Endometrial microvascular endothelial cells (primary cell): Measurements from ENCODE around the gene FRS2. TPM values are rescaled to one million over a fixed set of nuclear protein-coding genes. Genes with fewer than 3 reads are reported as not detected.

Experiments
- in situ Hi-C: cut with HindIII; loops from 2 replicates; pipeline ENCODE4 v1.10.0; 2017; ENCODE audit warnings: low sequenced_read_pairs, low pct_unique_long_range_greater_than_20kb; ENCODE audit errors: inconsistent ontology term
- total RNA-seq: library from RNA; depleted of rRNA; stranded (reverse); fragments of >200 nt; gene quantifications from one replicate; pipeline ENCODE4 v1.2.3, GENCODE V29; 2015; ENCODE audit errors: inconsistent ontology term

The FRS2 gene
- total RNA-seq, 1 donor from 2014 or later = 19.1 TPM

DNA sequence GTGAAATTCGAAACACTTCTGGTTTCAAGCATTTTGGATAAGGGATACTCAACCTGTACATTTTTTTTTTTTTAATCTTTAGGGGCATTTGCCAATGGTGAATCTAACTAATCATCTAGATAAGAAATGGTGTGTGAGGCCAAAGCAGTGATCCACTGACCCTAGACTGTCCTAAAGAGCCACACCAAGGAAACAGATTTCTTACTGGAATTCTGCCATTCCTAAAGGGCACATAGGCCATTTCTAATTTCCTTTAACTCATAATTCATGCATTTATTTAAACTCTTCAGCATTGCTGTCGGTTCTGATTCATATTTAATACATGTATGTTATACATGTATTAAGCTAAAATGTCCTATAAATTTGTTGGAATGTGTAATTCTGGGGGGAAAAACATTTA is 47.2 kb downstream of the FRS2 start:
- in situ Hi-C loops = no loop called here

DNA sequence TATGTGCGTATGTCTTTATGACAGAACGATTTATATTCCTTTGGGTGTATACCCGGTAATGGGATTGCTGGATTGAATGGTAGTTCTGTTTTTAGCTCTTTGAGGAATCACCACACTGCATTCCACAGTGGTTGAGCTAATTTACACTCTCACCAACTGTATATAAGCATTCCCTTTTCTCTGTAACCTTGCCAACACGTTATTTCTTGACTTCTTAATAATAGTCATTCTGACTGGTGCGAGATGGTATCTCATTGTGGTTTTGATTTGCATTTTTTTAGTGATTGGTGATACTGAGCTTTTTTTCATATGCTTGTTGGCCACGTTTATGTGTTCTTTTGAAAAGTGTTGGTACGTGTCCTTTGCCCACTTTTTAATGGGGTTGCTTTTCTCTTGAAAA is 49.7 kb downstream of the FRS2 start:
- in situ Hi-C loops = no loop called here

DNA sequence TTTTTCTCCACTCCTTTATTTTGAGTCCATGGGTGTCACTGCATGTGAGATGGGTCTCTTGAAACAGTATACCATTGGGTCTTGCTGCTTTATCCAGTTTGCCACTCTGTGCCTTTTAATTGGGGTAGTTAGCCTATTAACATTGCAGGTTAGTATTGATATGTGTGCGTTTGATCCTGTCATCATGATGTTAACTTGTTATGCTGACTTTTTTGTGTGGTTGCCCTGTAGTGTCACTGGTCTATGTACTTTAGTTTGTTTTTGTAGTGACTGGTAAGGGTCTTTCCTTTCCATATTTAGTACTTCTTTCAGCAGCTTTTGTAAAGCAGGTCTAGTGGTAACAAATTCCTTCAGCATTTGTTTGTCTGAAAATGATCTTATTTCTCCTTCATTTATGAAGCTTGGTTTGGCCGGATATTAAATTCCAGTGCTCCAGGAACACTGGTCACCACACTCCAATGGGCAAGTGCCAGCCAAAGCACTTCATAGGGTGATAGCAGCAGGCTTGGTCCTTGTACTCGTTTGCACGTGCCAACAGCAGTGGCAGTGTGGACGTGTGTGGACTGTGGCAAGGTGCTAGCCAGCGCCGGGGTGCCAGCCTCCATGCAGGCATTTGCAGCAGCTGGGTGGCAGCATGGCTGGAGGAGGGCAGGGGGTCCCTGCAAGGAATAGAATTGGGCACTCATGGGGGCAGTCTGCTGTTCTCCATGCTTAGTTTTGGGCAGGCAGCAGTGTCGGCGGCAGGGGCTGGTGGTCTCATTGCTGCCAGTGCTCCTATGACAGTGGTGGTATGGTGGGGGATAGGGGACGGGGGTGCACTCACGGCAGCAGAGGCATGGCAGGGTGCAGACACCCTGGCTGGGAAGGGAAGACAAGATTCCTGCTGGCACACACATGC is 53.5 kb downstream of the FRS2 start:
- in situ Hi-C loops = no loop called here

DNA sequence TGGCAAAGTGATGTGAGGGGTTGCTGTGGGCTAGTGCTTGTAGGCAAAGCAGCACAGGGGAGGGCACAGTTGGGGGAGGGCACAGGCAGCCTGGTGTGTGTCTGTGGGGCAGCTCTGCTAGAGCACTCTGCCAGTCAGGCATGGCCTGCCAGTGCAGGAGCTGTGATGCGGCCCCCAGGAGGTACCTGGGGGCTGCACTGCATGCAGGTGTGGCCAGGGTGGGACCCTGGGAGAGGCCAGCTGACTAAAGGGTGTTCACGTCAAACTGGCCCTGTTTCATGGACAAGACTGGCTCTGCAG is 54.1 kb downstream of the FRS2 start:
- in situ Hi-C loops = no loop called here

DNA sequence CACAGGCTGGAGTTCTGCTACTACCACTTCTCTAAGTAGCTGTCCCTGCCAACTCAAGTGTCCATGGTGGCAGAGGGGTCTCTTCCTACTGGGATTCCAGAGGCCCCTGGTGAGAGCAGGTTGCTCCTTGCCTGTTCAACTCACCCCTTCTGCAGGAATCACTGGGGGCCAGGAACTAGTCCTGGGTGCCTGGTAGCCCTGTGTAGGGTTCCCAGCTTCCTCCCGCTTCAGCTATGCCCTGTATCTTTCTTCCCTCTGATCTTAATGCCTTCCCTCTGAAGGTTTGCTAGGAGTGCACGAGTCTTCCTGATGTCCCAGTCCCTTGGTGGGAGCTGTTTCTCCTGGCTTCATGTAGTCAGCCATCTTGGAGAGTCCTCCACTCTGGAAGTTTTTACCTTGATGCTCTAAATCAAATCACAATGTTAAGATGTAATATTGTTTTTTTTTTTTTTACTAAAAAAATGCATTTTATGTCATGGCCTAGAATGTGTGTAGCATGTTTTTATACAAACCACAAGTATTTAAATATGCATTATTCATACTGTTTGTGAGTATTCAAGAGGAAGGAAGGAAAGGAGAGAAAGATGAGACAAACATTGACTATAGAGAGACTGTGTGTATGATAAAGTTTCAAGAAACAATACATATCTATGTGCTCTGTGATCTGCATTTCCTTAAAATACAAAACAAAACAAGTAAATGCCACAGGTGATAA is 54.7 kb downstream of the FRS2 start:
- in situ Hi-C loops = no loop called here

DNA sequence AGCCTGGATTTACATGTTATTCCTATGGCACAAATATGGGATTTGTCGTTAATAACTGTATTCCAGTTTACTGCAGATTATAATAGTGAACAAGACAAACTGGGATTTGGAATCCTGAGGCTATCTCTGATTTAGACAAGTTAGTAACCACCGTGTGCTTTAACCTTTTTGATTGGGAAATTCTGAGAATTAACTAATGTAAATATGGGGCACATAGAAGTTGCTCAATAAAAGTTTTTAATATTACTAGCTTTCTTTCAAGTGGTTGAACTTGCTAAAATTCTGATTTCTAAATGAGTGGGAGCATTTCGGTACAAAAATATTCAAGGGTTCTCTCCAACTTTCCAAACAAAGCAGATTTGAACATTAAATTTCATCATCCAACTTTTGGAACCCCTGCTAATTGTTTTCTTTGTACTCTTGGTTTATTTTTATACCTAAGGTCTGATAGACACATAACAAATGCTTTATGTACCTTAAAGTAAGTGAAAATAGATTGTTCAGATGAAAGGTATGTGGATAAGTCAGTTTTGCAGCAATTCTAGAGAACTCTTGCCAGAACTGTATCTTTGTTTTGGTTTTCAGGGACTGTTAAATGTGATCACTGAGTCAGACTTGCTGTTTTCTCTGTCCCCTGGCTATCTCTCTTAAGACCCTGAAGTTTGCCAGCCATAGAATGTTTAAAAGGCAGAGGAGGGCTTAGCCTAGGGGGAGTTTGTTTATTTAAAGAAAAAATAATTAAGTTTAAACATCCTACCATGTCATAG is 57.5 kb downstream of the FRS2 start:
- in situ Hi-C loops = no loop called here

DNA sequence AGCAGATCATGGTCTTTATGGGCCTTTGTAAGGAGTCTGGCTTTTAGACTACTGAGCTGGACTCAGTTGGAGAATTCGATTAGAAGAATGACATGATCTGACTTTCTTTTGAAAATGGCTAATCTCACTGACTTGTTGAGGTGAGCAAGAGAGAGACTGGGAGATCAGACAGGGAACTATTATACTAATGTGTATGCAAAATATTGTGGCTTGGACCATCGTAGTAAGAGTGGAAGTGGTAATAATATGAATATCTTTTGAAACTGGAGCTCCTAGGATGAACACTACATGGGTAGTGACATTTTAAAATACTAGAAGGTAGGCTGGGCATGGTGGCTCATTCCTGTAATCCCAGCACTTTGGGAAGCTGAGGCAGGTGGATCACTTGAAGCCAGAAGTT is 58.8 kb downstream of the FRS2 start:
- in situ Hi-C loops = no loop called here

DNA sequence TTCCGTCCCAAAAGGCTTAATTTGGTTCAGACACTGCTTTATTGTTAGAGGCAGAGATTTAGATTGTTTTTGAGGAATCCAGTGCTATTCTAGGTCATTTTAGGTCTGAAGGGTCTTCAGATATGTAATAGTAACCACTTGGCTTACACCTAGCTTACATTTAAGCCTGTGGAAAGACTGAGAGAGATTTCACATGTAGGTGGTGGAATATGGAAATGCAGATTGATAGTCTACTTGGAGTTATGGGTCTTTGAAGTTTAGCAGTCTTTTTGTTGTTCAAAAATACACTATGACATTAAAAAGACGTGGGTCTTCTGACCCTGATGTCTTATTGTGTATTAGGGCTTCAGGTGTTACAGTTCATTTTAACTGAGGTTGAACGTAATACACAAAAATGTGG is 63.7 kb downstream of the FRS2 start:
- in situ Hi-C loops = no loop called here

DNA sequence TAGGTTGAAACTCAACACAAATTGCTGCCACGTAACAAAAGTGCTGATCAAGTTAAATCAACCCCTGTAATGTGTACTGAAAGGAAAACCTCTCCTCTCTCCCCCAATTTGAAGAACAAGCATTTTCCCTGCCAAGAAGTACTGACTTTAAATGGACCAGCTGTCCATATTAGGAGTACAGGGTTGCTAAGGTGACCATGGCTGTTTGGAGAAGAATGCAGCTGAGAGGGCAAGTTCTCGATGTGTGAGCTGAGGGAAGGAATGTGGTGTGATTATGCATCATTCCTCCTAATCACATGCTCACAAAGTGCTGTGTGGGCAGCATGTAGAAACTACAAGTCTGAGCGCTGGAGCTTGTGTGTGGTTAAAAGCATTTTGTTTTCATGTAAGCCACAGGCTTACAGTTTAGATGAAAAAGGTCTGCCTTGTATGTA is 64.2 kb downstream of the FRS2 start:
- in situ Hi-C loops = no loop called here

DNA sequence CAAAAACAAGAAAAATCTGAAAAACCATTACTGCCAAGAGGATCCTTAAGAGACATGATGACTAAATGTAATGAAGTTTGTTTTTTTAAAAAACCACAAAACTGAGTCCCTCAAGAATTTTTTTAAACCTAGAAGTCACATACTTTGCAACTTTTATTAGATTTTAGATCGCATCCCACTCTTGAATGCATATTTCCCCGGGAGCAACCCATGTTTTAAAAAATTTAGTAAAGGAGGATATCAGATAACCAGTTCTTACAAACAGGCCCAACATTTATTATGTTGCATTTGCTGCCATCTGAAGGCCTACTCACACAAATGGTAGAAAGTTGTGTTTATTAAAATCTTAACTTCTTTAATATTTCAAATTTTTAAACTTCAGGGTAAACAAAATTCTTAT is 70.8 kb downstream of the FRS2 start:
- in situ Hi-C loops = no loop called here

DNA sequence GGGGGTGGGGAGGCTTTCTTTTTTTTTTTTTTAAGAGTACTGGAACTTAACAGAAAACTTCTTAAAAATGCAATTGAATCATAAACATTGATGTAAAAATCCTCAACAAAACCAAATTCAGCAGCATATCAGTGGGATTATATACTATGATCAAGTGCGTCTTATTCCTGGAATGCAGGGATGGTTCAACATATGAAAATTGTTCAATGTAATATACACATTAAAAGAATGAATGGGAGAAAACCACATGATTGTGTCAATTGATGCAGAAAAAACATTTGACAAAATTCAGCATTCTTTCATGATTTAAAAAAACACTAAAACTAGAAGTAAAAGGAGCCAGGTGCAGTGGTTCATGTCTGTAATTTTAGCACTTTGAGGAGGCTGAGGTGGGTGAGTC is 73.9 kb downstream of the FRS2 start:
- in situ Hi-C loops = no loop called here

DNA sequence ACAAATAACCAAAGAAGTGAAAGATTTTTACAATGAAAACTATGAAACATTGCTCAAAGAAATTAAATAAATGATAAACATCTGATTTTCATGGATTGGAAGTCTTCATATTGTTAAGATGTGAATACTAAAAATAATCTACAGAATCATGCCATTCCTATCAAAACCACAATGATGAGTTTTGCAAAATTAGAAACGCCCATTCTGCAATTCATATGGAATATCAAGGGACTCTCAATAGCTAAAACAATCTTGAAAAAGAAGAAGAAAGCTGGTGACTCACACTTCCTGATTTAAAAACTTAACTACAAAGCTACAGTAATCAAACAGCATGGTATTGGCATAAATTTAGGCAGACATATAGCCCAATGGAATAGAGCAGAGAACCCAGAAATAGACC is 74.9 kb downstream of the FRS2 start:
- in situ Hi-C loops = no loop called here

DNA sequence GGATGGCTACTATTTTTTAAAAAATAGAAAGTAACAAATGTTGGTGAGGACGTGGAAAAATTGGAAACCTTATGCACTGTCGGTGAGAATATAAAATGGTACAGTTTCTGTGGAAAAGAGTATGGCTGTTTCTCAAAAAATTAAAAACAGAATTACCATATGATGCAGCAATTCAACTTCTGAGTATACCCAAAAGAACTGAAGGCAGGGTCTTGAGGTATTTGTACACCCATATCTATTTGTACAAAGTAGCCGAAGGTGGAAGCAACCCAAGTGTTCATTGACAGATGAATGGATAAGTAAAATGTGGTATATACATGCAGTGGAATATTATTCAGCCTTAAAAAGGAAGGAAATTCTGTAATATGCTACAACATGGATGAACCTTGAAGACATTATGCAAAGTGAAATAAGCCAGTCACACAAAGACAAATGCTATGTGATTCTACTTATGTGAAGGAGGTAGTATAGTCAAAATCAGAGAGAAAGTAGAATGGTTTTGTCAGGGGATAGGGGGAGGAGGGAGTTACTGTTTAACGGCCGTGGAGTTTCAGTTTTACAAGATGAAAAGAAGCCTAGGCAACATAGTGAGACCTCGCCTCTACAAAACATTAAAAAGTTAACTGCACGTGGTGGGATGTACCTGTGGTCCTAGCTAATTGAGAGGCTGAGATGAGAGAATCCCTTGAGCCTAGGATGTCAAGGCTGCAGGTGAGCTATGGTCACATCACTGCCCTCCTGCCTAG is 76.7 kb downstream of the FRS2 start:
- in situ Hi-C loops = no loop called here

DNA sequence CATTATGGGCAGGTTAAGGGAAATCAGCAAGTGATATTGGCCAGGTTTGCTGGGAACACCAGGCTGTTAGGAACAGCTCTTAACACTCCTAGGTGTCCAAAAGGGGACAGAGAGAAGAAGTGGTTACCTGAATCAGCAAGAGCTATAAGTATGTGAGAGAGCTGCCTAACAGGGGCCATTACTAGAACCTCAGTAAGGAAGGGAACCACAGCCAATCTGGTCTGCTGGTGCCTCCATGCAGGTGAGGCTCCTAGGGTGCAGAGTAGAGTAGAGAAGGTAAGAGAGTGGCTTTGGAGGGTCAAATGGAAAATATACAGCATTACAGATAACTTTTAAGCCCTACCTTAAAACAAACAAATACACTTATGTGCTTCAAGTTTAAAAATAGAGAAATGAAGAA is 78.5 kb downstream of the FRS2 start:
- in situ Hi-C loops = no loop called here

DNA sequence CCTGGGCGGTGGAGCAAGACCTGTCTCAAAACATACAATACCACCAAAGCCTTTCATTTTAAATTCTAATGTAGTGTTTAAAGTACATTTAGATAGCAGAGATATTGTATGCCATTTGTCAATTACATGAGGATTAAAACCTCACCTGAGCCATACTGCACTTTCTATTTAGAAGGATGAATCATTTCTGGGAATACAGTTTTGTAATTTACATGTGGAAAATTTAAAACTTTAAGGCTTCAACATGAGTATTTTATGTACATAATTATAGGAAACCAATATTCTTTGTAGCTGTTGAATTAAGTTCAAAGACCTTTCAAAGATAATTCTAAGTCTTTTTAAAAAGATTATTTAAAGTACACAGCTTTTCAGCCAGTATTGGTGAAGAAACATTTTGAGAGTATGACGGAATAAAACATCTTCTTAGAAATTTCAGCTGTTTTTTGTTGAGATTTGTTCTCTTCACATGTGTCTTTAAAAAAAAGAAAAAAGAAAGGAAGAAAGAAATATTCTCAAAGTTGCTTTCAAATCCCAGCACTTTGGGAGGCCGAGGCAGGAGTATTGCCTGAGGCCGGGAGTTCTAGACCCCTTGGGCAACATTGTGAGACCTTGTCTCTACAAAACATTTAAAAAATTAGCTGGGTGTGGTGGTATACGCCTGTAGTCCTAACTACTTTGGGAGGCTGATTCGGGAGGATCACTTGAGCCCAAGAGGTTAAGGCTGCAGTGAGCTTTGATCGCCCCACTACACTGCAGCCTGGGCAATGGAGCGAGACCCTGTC is 80.6 kb downstream of the FRS2 start:
- in situ Hi-C loops = no loop called here

DNA sequence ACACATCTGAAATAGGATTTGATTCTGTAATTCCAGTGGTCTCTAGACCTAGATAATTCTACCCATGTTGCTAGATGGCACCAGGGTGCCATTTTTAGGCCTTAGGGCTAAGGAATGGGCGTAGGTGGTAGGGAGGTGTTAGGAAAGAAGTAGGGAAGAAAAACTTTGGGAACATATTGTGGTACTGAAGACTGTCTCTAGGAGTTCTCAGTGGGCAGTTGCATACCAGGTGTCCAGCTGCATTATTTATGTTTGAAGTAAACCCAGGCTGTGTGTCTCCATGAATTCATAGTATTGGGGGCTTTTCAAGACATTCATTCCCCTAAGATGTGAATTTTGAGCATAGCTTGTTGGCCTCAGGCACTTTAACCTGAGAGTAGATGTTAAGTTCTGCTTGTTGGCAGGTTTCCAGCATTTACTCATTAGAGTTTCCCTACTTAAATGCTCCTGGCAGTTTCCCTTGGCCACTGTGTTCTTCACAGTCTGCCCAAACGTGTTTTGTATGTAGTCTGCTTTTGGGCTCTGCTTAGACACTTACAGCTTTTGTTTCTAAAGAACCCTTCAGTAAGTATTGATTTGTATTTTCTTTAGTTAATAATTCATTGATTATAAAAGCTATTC is 83.5 kb downstream of the FRS2 start:
- in situ Hi-C loops = no loop called here

DNA sequence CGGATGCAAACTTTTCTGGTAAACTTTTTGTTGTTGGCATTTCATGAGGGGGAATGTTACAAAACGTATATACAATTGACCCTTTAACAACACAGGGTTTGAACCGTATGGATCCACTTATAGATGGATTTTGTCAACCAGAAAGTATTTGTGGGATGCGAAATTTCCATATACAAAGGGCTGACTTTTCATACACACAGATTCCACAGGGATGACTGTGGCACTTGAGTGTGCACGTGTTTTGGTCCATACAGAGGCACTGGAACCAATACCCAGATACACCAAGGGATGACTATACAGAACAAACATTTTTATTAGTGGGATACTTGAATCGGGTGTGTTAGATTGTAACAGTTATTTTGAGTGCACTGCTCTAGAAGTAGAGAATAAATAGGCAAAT is 85.3 kb downstream of the FRS2 start:
- in situ Hi-C loops = no loop called here

DNA sequence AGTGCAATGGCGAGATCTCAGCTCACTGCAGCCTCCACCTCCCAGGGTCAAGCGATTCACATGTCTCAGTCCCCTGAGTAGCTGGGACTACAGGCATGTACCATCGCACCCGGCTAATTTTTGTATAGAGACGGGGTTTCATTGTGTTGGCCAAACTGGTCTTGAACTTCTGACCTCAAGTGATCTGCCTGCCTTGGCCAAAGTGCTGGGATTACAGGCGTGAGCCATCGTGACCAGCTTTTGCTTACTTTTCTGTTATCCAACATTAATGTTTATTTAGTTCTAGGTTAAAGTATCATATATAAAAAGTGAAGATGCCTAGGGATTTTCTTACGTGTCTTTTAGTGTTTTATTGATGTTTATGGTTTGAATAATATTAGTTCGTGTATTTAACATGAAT is 86.2 kb downstream of the FRS2 start:
- in situ Hi-C loops = no loop called here
